SK-N-SH treated with all-trans-retinoic acid at 6 μM for 48 hours (cell line): Measurements from ENCODE around the gene ESYT1.
A peak's percentile ranks its signal among the peaks of the same experiment; 100 is the strongest.
"Not testable (repeated sequence)": the region's sequence is repeated elsewhere in the genome, so short reads cannot be mapped to it uniquely, and the experiment has no call there.

ENCODE experiments used
- ATAC-seq: fragments of 200-7000 bp; cut with Tn5 transposase; 3 replicates; pipeline ENCODE4 v1.9.1; 2020; ENCODE audit warnings: mild to moderate bottlenecking, moderate library complexity
- ARNTL ChIP-seq: fragments of 450-650 bp; formaldehyde crosslinking; IDR thresholded peaks from 2 replicates; pipeline ENCODE4 v1.5.0; 2020; ENCODE audit warnings: low read depth, mild to moderate bottlenecking, moderate library complexity, borderline replicate concordance
- BACH2 ChIP-seq: fragments of 250-450 bp; sonication (Bioruptor Pico); IDR thresholded peaks from 2 replicates; pipeline ENCODE4 v1.9.0; 2021; ENCODE audit warnings: mild to moderate bottlenecking, borderline replicate concordance
- CREB5 ChIP-seq: fragments of 250-450 bp; sonication (Bioruptor Pico); IDR thresholded peaks from 2 replicates; pipeline ENCODE4 v1.5.1; 2020; ENCODE audit warnings: low read depth, mild to moderate bottlenecking, moderate library complexity
- CSDC2 ChIP-seq: fragments of 250-450 bp; sonication (Bioruptor Pico); IDR thresholded peaks from 2 replicates; pipeline ENCODE4 v1.5.0; 2020; ENCODE audit warnings: mild to moderate bottlenecking, moderate library complexity
- CSRNP3 ChIP-seq: fragments of 250-450 bp; sonication (Bioruptor Pico); IDR thresholded peaks from 2 replicates; pipeline ENCODE4 v1.5.1; 2021; ENCODE audit warnings: mild to moderate bottlenecking, moderate library complexity
- GLIS3 ChIP-seq: fragments of 250-450 bp; sonication (Bioruptor Pico); IDR thresholded peaks from 2 replicates; pipeline ENCODE4 v1.5.0; 2020; ENCODE audit warnings: mild to moderate bottlenecking, moderate library complexity
- ISL1 ChIP-seq: fragments of 250-450 bp; sonication (Bioruptor Pico); IDR thresholded peaks from 2 replicates; pipeline ENCODE4 v2.1.2; 2022; ENCODE audit warnings: mild to moderate bottlenecking, moderate library complexity
- PPARA ChIP-seq: fragments of 250-450 bp; sonication (Bioruptor Pico); IDR thresholded peaks from 2 replicates; pipeline ENCODE4 v1.5.0; 2020; ENCODE audit warnings: mild to moderate bottlenecking, borderline replicate concordance
- RARB ChIP-seq: fragments of 250-450 bp; sonication (Bioruptor Pico); IDR thresholded peaks from 2 replicates; pipeline ENCODE4 v1.8.0; 2021; ENCODE audit warnings: mild to moderate bottlenecking, moderate library complexity
- TCF4 ChIP-seq: fragments of 250-450 bp; sonication (Bioruptor Pico); IDR thresholded peaks from 2 replicates; pipeline ENCODE4 v1.8.0; 2021; ENCODE audit warnings: mild to moderate bottlenecking, moderate library complexity, borderline replicate concordance
- TOX ChIP-seq: fragments of 250-450 bp; sonication (Bioruptor Pico); IDR thresholded peaks from 2 replicates; pipeline ENCODE4 v1.8.0; 2021; ENCODE audit warnings: mild to moderate bottlenecking, moderate library complexity, borderline replicate concordance
- ZC3H10 ChIP-seq: fragments of 250-450 bp; sonication (Bioruptor Pico); IDR thresholded peaks from 2 replicates; pipeline ENCODE4 v1.5.1; 2021; ENCODE audit warnings: mild to moderate bottlenecking, moderate library complexity
- ZFP3 ChIP-seq: fragments of 250-450 bp; sonication (Bioruptor Pico); IDR thresholded peaks from 2 replicates; pipeline ENCODE4 v1.5.0; 2020; ENCODE audit warnings: mild to moderate bottlenecking, moderate library complexity
- ZFP30 ChIP-seq: fragments of 450-650 bp; formaldehyde crosslinking; IDR thresholded peaks from 2 replicates; pipeline ENCODE4 v1.5.0; 2022; ENCODE audit warnings: mild to moderate bottlenecking, moderate library complexity
- ZNF565 ChIP-seq: fragments of 450-650 bp; formaldehyde crosslinking; conservative IDR thresholded peaks from 2 replicates; pipeline ENCODE4 v1.5.0; 2020; ENCODE audit warnings: low read depth, mild to moderate bottlenecking, moderate library complexity
- ZNF70 ChIP-seq: fragments of 450-650 bp; formaldehyde crosslinking; IDR thresholded peaks from 2 replicates; pipeline ENCODE4 v1.5.0; 2020; ENCODE audit warnings: mild to moderate bottlenecking, moderate library complexity
- ZNF8 ChIP-seq: fragments of 450-650 bp; formaldehyde crosslinking; IDR thresholded peaks from 2 replicates; pipeline ENCODE4 v1.5.0; 2020; ENCODE audit warnings: mild to moderate bottlenecking, moderate library complexity
- TF ChIP-seq, protein P1 (sequence below): fragments of 250-450 bp; sonication (Bioruptor Pico); IDR thresholded peaks from 2 replicates; pipeline ENCODE4 v1.5.0; 2020; ENCODE audit warnings: mild to moderate bottlenecking, moderate library complexity
- TF ChIP-seq, protein P2 (sequence below): fragments of 250-450 bp; sonication (Bioruptor Pico); IDR thresholded peaks from 2 replicates; pipeline ENCODE4 v1.8.0; 2020; ENCODE audit warnings: mild to moderate bottlenecking, moderate library complexity, borderline replicate concordance

Gene ESYT1

DNA sequence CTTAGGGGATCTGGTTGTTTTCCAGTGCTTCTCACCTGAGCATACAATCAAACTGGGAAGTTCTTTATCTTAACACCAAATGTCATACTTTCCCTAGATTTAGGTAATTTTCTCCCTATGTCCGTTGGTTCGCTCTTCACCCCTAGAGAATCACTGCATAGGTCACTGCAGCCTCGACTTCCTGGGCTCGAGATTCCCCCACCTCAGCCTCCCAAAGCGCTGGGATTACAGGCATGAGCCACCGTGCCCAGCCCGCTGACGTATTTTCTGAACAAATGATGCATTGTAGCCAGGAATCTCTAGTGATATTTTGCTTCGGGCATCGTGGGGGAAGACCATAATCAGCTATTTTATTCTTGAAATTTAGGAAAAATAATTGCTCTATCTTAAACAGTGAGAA, 12.7 kb upstream of the ESYT1 start:
- TF ChIP-seq ZNF565 (CRISPR knock-in tag) (no peak), GLIS3 (CRISPR knock-in tag) (no peak)
- ATAC-seq, result no peak

DNA sequence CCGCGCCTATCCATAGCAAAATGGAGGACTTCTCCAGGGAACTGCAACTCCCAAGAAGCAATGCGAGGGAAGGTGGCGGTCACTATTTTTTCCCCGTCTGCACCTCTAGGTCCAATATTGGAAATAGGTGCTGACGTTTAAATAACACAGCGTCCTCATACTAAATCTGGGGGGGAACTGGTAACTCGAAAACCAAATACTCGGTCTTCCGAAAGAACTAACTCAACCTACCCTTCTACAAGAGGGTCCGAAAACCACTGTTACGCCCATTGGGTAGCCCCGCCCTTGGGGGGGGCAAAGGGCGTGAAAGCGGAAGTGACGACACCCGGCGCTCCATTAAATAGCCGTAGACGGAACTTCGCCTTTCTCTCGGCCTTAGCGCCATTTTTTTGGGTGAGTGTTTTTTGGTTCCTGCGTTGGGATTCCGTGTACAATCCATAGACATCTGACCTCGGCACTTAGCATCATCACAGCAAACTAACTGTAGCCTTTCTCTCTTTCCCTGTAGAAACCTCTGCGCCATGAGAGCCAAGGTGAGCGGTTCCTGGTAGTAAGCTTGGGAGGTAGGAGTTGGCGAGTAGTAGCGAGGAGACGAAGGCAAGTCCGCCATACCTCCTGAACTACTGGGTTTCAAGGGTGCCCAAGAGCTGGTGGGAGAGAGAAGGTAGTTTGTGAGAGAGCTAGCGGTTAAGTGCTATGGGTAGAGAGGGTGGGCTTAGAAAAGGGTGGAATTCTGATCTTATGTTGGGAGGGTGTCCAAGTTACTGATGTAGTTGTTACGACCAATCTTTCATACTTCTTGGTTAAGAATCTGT, 11.6 kb upstream of the ESYT1 start, which contains the start of gene RPL41:
RPL41 (plus strand) TSS at position 367 of the 815 bp plus-strand sequence.
- peak; percentile 55 for ATAC-seq
- TF ChIP-seq ISL1 (CRISPR knock-in tag), result no peak
- no peak for TF ChIP-seq CREB5 (CRISPR knock-in tag)
- TF ChIP-seq, protein P1, sequence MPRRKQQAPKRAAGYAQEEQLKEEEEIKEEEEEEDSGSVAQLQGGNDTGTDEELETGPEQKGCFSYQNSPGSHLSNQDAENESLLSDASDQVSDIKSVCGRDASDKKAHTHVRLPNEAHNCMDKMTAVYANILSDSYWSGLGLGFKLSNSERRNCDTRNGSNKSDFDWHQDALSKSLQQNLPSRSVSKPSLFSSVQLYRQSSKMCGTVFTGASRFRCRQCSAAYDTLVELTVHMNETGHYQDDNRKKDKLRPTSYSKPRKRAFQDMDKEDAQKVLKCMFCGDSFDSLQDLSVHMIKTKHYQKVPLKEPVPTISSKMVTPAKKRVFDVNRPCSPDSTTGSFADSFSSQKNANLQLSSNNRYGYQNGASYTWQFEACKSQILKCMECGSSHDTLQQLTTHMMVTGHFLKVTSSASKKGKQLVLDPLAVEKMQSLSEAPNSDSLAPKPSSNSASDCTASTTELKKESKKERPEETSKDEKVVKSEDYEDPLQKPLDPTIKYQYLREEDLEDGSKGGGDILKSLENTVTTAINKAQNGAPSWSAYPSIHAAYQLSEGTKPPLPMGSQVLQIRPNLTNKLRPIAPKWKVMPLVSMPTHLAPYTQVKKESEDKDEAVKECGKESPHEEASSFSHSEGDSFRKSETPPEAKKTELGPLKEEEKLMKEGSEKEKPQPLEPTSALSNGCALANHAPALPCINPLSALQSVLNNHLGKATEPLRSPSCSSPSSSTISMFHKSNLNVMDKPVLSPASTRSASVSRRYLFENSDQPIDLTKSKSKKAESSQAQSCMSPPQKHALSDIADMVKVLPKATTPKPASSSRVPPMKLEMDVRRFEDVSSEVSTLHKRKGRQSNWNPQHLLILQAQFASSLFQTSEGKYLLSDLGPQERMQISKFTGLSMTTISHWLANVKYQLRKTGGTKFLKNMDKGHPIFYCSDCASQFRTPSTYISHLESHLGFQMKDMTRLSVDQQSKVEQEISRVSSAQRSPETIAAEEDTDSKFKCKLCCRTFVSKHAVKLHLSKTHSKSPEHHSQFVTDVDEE (CRISPR knock-in tag), result no peak
- TF ChIP-seq ARNTL, result no peak
- no peak for TF ChIP-seq TCF4 (CRISPR knock-in tag)
- no peak for TF ChIP-seq ZNF565 (CRISPR knock-in tag)
- no peak for TF ChIP-seq ZNF70 (CRISPR knock-in tag)
- 0 out of 2 replicates have a peak, but pooled peaks have one; percentile 53 for TF ChIP-seq ZFP3 (CRISPR knock-in tag)
- no peak for TF ChIP-seq BACH2 (CRISPR knock-in tag)
- TF ChIP-seq, protein P2, sequence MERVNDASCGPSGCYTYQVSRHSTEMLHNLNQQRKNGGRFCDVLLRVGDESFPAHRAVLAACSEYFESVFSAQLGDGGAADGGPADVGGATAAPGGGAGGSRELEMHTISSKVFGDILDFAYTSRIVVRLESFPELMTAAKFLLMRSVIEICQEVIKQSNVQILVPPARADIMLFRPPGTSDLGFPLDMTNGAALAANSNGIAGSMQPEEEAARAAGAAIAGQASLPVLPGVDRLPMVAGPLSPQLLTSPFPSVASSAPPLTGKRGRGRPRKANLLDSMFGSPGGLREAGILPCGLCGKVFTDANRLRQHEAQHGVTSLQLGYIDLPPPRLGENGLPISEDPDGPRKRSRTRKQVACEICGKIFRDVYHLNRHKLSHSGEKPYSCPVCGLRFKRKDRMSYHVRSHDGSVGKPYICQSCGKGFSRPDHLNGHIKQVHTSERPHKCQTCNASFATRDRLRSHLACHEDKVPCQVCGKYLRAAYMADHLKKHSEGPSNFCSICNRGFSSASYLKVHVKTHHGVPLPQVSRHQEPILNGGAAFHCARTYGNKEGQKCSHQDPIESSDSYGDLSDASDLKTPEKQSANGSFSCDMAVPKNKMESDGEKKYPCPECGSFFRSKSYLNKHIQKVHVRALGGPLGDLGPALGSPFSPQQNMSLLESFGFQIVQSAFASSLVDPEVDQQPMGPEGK (CRISPR knock-in tag), result 0 out of 2 replicates have a peak, but pooled peaks have one; percentile 22
- no peak for TF ChIP-seq RARB (CRISPR knock-in tag)
- no peak for TF ChIP-seq CSDC2 (CRISPR knock-in tag)
- no peak for TF ChIP-seq ZFP30 (CRISPR knock-in tag)
- TF ChIP-seq TOX (CRISPR knock-in tag), result no peak
- TF ChIP-seq CSRNP3 (CRISPR knock-in tag), result no peak
- no peak for TF ChIP-seq ZNF8 (CRISPR knock-in tag)
- TF ChIP-seq GLIS3 (CRISPR knock-in tag), result no peak
- TF ChIP-seq PPARA (CRISPR knock-in tag), result no peak
- 0 out of 2 replicates have a peak, but pooled peaks have one; percentile 42 for TF ChIP-seq ZC3H10 (CRISPR knock-in tag)

- not testable (repeated sequence) for ATAC-seq
Measured at GRCh38 chr12:56117082-56117706, 10.9 kb upstream of the ESYT1 start.
